K562 (cell line): Measurements from ENCODE around the gene CPVL. TPM values are rescaled to one million over a fixed set of nuclear protein-coding genes. Genes with fewer than 3 reads are reported as not detected.

Experiments
- ATAC-seq: fragments of 200-7000 bp; cut with Tn5 transposase; 3 replicates; pipeline ENCODE4 v1.9.1; 2020; ENCODE audit warnings: moderate library complexity
- BruUV-seq: library from RNA; stranded (reverse); fragments of 400-500 nt; replicated peaks from 2 replicates; lab custom pipeline; 2021; lab: Mats Ljungman, UMichigan
- CTCF ChIA-PET: fragments of 300-600 bp; formaldehyde crosslinking; extraction: SDS; loops from one replicate; lab custom pipeline; 2021; ENCODE audit warnings: low intra/inter-chr PET ratio; lab: Yijun Ruan, JAX
- POLR2A ChIA-PET: fragments of 300-600, 350-650 bp; sonication (Branson Sonifier 250); formaldehyde crosslinking; extraction: SDS; loops from one replicate; lab custom pipeline; 2021; ENCODE audit warnings: antibody characterized with exemption, inconsistent platforms; lab: Yijun Ruan, JAX
- DNase-seq, 4 experiments: peaks; one replicate each; pipeline versions ENCODE4 v3.0.0 to v3.0.0-alpha.2; 2011 to 2018; ENCODE audit warnings: low spot score in 3 of 4, mixed read lengths in 3 of 4; ENCODE audit errors: extremely low read depth in 1 of 4
- FAIRE-seq: peaks from 2 replicates; lab custom pipeline; 2011; peaks lifted over from hg19 to GRCh38; lab: Jason Lieb, UNC
- H2AFZ ChIP-seq: 2 replicates; pipeline ENCODE4 v1.6.0; 2011; ENCODE audit warnings: low read depth, low read length, control low read depth, inconsistent platforms
- H3K27ac ChIP-seq: fragments of 200-600 bp; 3 replicates; pipeline ENCODE4 v1.8.0; 2011; ENCODE audit warnings: low read depth, mild to moderate bottlenecking, control low read depth, inconsistent platforms, low read length, moderate library complexity, mixed read lengths; ENCODE audit errors: extremely low read depth
- H3K27me3 ChIP-seq, 2 experiments: fragments of 300-600 bp in 1 of 2; 2 replicates in 1 of 2; 3 replicates in 1 of 2; pipeline versions ENCODE4 v1.6.0 to v1.8.0; 2011; ENCODE audit warnings: inconsistent platforms in 2 of 2, low read length in 2 of 2, mild to moderate bottlenecking in 1 of 2, mixed read lengths in 1 of 2, moderate library complexity in 1 of 2; ENCODE audit not compliant: control insufficient read depth in 2 of 2, insufficient read depth in 2 of 2
- H3K36me3 ChIP-seq: fragments of 300-600 bp; 3 replicates; pipeline ENCODE4 v1.8.0; 2011; ENCODE audit warnings: mild to moderate bottlenecking, low read length, inconsistent platforms; ENCODE audit not compliant: control insufficient read depth, insufficient read depth
- H3K4me1 ChIP-seq, 2 experiments: fragments of 200-600 bp in 1 of 2; replicated peaks in 1 of 2; 2 replicates in 1 of 2; 3 replicates in 1 of 2; pipeline versions ENCODE4 v1.5.1 to v1.8.0; 2011; ENCODE audit warnings: inconsistent platforms in 2 of 2, low read length in 2 of 2, mild to moderate bottlenecking in 1 of 2, mixed read lengths in 1 of 2, moderate library complexity in 1 of 2; ENCODE audit not compliant: control insufficient read depth in 2 of 2, insufficient read depth in 2 of 2
- H3K4me2 ChIP-seq: 2 replicates; pipeline ENCODE4 v1.6.1; 2011; ENCODE audit warnings: low read length, control low read depth, inconsistent platforms, mixed read lengths; ENCODE audit not compliant: insufficient read depth
- H3K4me3 ChIP-seq: fragments of 200-600 bp; sonication (generic), shearing (Covaris generic); 2 replicates; pipeline ENCODE4 v1.5.1; 2016; ENCODE audit warnings: control low read depth, inconsistent platforms
- H3K79me2 ChIP-seq: fragments of 200-600 bp; 3 replicates; pipeline ENCODE4 v1.8.0; 2011; ENCODE audit warnings: low read length, inconsistent platforms; ENCODE audit not compliant: control insufficient read depth, insufficient read depth
- H3K9ac ChIP-seq, 2 experiments: 2 replicates each; pipeline versions ENCODE4 v1.6.0 to v1.6.1; 2011; ENCODE audit warnings: low read depth in 2 of 2, low read length in 2 of 2, control low read depth in 1 of 2, inconsistent platforms in 1 of 2, mild to moderate bottlenecking in 1 of 2, mixed read lengths in 1 of 2; ENCODE audit not compliant: insufficient read depth in 1 of 2
- H3K9me1 ChIP-seq: one replicate; pipeline ENCODE4 v1.6.0; 2011; ENCODE audit warnings: inconsistent platforms, mild to moderate bottlenecking, low read length, moderate library complexity; ENCODE audit not compliant: control insufficient read depth, insufficient read depth
- H3K9me3 ChIP-seq: replicated peaks from 2 replicates; pipeline ENCODE4 v1.5.1; 2011; ENCODE audit warnings: low read depth, low read length, inconsistent platforms; ENCODE audit not compliant: control insufficient read depth, insufficient read depth
- H4K20me1 ChIP-seq: replicated peaks from 2 replicates; pipeline ENCODE4 v1.6.1; 2011; ENCODE audit warnings: low read length, inconsistent platforms, mixed read lengths; ENCODE audit not compliant: control insufficient read depth, insufficient read depth
- ATF2 ChIP-seq: sonication (generic); formaldehyde crosslinking; IDR thresholded peaks from 2 replicates; pipeline ENCODE4 v1.8.1; 2022; ENCODE audit warnings: missing genetic modification reagents
- HIVEP1 ChIP-seq: fragments of 250-450 bp; sonication (Bioruptor Pico); IDR thresholded peaks from 2 replicates; pipeline ENCODE4 v1.4.0; 2020; ENCODE audit warnings: mild to moderate bottlenecking
- MYC ChIP-seq, 2 experiments: fragments of 250-450 bp in 1 of 2; sonication (Bioruptor Pico) in 1 of 2; IDR thresholded peaks; 2 replicates each; pipeline versions ENCODE4 v1.5.1 to v1.6.1; 2012 to 2021; ENCODE audit warnings: low read depth in 2 of 2, borderline replicate concordance in 1 of 2, improper control_type of control experiment in 1 of 2, low read length in 1 of 2, mild to moderate bottlenecking in 1 of 2, moderate library complexity in 1 of 2
- NFE2 ChIP-seq: IDR thresholded peaks from 2 replicates; pipeline ENCODE4 v1.6.1; 2014; ENCODE audit warnings: antibody characterized with exemption, low read depth
- NR1H2 ChIP-seq: sonication (generic); formaldehyde crosslinking; IDR thresholded peaks from 2 replicates; pipeline ENCODE4 v1.4.0; 2020; ENCODE audit warnings: mild to moderate bottlenecking, missing genetic modification reagents
- PURB ChIP-seq: sonication (generic); formaldehyde crosslinking; IDR thresholded peaks from 2 replicates; pipeline ENCODE4 v1.9.0; 2021; ENCODE audit warnings: low read depth, mild to moderate bottlenecking, missing genetic modification reagents
- SMC3 ChIP-seq: conservative IDR thresholded peaks from 2 replicates; pipeline ENCODE4 v1.6.1; 2011; ENCODE audit warnings: low read depth, low read length, improper control_type of control experiment; ENCODE audit not compliant: insufficient read depth
- THAP7 ChIP-seq: fragments of 250-450 bp; sonication (Bioruptor Pico); IDR thresholded peaks from 2 replicates; pipeline ENCODE4 v1.5.0; 2021
- ZEB2 ChIP-seq: fragments of 450-650 bp; IDR thresholded peaks from 2 replicates; pipeline ENCODE4 v1.6.1; 2016
- ZMIZ1 ChIP-seq, 2 experiments: fragments of 150-350 bp in 1 of 2; IDR thresholded peaks; 2 replicates each; pipeline ENCODE4 v1.6.1; 2012 to 2016; ENCODE audit warnings: low read depth in 2 of 2, low read length in 2 of 2, mild to moderate bottlenecking in 1 of 2, moderate library complexity in 1 of 2
- ZNF140 ChIP-seq: fragments of 250-450 bp; sonication (Bioruptor Pico); IDR thresholded peaks from 2 replicates; pipeline ENCODE4 v1.8.0; 2021; ENCODE audit warnings: moderate library complexity, mild to moderate bottlenecking, inconsistent platforms
- ZNF609 ChIP-seq: sonication (generic); formaldehyde crosslinking; IDR thresholded peaks from 2 replicates; pipeline ENCODE4 v1.8.1; 2023; ENCODE audit warnings: missing genetic modification reagents, mild to moderate bottlenecking, borderline replicate concordance
- WGBS: fragments of 100-300 bp; shearing (Covaris generic); methylation state at CpG from one replicate; pipeline ENCODE4 v1.1.6; 2016; ENCODE audit warnings: low coverage, mixed read lengths; ENCODE audit not compliant: insufficient coverage; ENCODE audit errors: missing lambda C conversion rate; 5-methylcytosine and 5-hydroxymethylcytosine counted together
- in situ Hi-C: fragments of 300-500 bp; cut with MboI; formaldehyde crosslinking; loops from 4 replicates; pipeline ENCODE4 v1.15.0; 2018; ENCODE audit warnings: inconsistent platforms, mixed read lengths
- intact Hi-C: fragments of 100-400 bp; cut with micrococcal nuclease; formaldehyde crosslinking; loops from 2 replicates; pipeline ENCODE4 v1.14.2; 2022
- polyA plus RNA-seq, 8 experiments: library from polyadenylated mRNA; depleted of rRNA in 4 of 8; stranded (reverse) in 5 of 8; unstranded in 3 of 8; fragments of >200 nt; fragmentation: Nextera tagmentation in 2 of 8; fragmentation: Illumina TruSeq in 1 of 8; extraction: Ambion mirVana in 2 of 8; extraction: Trizol in 1 of 8; gene quantifications; 2 replicates each; pipeline versions ENCODE4 v1.2.1 to v1.2.3, GENCODE V29; 2011 to 2014; ENCODE audit warnings: inconsistent platforms in 1 of 8, missing spikeins in 1 of 8
- total RNA-seq, 7 experiments: library from RNA; depleted of rRNA in 6 of 7; stranded (reverse); fragments of >200 nt in 6 of 7; fragmentation: Illumina TruSeq in 2 of 7; extraction: Trizol in 2 of 7; gene quantifications; 2 replicates each; pipeline versions ENCODE4 v1.2.1 to v1.2.3, GENCODE V29; 2011 to 2021; ENCODE audit warnings: low replicate concordance in 1 of 7

Gene CPVL
- total and polyA plus RNA-seq, 9 of the 15 experiments (the other 6 are each of a cell fraction or from before 2014, with no cell fraction given), result 0.89 to 2.4 (median 1.5) TPM

- no peaks in the 10 kb centered on the region for H3K4me1 ChIP-seq
- no peak for DNase-seq
- ChIA-PET CTCF (no interaction called here), POLR2A (interaction anchor here (0.7 kb wide), 1 partner anchor 67 kb away, joined by 3 read pairs; no protein-coding TSS in a partner anchor)
- in situ Hi-C loops (no loop called here), intact Hi-C loops (no loop called here)
- H3K9me1 ChIP-seq, result no peaks in the 10 kb centered on the region
- no peaks in the 10 kb centered on the region for H3K9me3 ChIP-seq
- H2AFZ ChIP-seq, result no peak overlapping the region
- no peak overlapping the region for H3K4me3 ChIP-seq
- no peaks in the 10 kb centered on the region for H3K27me3 ChIP-seq
- H3K27ac ChIP-seq, result no peak overlapping the region
- BruUV-seq, result no TSS peak
- no peaks in the 10 kb centered on the region for H3K36me3 ChIP-seq
- H4K20me1 ChIP-seq, result no peaks in the 10 kb centered on the region
- no peak overlapping the region for H3K9ac ChIP-seq
- WGBS, result 0% methylated on average over 1 of the region's 1 CpG
- no peak overlapping the region for H3K4me2 ChIP-seq
- FAIRE-seq, result no peak
- ATAC-seq, result no peak
- no peaks in the 10 kb centered on the region for H3K79me2 ChIP-seq
- no peak for TF ChIP-seq NFE2
- TF ChIP-seq MYC (IDR thresholded peaks at IDR 0.05; ENCODE audit: low read depth, low read length), result no peak
- no peak for TF ChIP-seq MYC (CRISPR knock-in tag; IDR thresholded peaks at IDR 0.05; ENCODE audit: borderline replicate concordance, low read depth)
- no peak for TF ChIP-seq ZEB2
- no peak for TF ChIP-seq PURB (CRISPR knock-in tag)
- no peak for TF ChIP-seq HIVEP1 (CRISPR knock-in tag)
- TF ChIP-seq THAP7, result no peak
- TF ChIP-seq ATF2 (CRISPR knock-in tag), result no peak
- no peak for TF ChIP-seq ZNF609 (CRISPR knock-in tag)
- TF ChIP-seq SMC3, result no peak
- TF ChIP-seq ZMIZ1 (IDR thresholded peaks at IDR 0.05; ENCODE audit: low read depth in 2 of 2, low read length in 2 of 2), result no peak
- no peak for TF ChIP-seq NR1H2 (CRISPR knock-in tag)
- no peak for TF ChIP-seq ZNF140 (CRISPR knock-in tag)
Measured at GRCh38 chr7:29009947-29010346, 136.4 kb downstream of the CPVL start.
